ENCODE data around the gene DIPK1B. TPM values are rescaled to one million over a fixed set of nuclear protein-coding genes. Genes with fewer than 3 reads are reported as not detected.
A peak's percentile ranks its signal among the peaks of the same experiment; 100 is the strongest.

Gene DIPK1B
- total RNA-seq: 10 to 100 TPM in 2 of 4 donors, 1 to 10 TPM in 2; 7.1 to 13.5 (median 9.5) TPM

DNA sequence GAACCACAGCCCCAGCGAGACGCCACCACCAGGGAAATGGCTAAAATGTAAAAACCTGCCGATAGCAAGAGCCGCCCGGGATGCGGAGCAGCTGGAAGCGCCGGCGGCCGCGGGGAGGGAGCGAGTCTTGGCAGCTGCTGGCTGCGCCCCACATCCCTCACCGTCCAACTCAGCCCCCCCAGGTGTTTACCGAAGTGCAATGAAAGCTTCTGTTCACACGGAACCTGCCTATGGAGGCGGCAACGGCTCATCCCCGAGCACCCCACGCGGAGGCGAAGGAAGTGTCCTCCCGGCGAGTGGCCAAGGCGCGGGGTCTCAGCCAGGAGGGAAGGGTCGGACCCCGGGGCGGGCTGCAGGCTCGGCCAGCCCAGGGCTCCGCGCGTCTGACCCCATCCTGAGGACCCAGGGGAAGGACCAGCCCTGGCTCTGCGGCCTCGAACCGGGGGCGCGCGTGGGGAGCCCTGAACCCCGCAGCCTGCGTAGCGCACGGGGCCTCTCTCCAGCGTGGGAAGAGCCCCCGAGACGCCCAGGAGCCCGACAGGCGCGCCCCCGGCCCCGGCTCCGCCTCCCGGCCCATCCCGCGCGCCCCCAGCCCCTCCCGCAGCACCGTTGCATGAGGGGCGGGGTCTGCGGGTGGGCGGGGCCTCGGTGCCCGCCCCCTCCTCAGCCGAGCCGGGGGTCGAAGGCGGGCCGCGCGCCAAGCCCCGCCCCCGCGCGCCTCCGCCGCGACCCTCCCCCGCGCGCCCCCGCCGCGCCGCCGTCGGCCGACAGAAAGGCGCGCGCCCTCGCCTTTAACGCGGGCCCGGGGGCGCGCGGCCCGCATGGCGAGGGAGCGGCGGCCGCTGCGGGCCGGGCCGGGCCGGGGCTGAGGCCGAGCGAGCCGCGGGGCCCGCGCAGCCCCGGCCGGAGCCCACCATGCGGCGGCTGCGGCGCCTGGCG, at the start of gene DIPK1B:
TSS of gene DIPK1B (plus strand) at position 822 of the 939 bp plus-strand sequence. CDS start at position 916, 94 bp downstream.
- DNase-seq (ENCODE audit: low spot score in 2 of 2): no peak
- H3K4me3 ChIP-seq (ENCODE audit: low read depth, poor library complexity, severe bottlenecking): no peak within 1 kb of the TSS
- intact Hi-C loops (cut with DNase I; ENCODE audit: low total_unique reads): no loop called here
- 2% methylated on average over 45 to 53 of the region's 119 CpGs for WGBS, 2 donors
- TF ChIP-seq POLR2A (IDR thresholded peaks at IDR 0.05): no peak
- TF ChIP-seq, protein P1, sequence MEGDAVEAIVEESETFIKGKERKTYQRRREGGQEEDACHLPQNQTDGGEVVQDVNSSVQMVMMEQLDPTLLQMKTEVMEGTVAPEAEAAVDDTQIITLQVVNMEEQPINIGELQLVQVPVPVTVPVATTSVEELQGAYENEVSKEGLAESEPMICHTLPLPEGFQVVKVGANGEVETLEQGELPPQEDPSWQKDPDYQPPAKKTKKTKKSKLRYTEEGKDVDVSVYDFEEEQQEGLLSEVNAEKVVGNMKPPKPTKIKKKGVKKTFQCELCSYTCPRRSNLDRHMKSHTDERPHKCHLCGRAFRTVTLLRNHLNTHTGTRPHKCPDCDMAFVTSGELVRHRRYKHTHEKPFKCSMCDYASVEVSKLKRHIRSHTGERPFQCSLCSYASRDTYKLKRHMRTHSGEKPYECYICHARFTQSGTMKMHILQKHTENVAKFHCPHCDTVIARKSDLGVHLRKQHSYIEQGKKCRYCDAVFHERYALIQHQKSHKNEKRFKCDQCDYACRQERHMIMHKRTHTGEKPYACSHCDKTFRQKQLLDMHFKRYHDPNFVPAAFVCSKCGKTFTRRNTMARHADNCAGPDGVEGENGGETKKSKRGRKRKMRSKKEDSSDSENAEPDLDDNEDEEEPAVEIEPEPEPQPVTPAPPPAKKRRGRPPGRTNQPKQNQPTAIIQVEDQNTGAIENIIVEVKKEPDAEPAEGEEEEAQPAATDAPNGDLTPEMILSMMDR (IDR thresholded peaks at IDR 0.05): no peak

DNA sequence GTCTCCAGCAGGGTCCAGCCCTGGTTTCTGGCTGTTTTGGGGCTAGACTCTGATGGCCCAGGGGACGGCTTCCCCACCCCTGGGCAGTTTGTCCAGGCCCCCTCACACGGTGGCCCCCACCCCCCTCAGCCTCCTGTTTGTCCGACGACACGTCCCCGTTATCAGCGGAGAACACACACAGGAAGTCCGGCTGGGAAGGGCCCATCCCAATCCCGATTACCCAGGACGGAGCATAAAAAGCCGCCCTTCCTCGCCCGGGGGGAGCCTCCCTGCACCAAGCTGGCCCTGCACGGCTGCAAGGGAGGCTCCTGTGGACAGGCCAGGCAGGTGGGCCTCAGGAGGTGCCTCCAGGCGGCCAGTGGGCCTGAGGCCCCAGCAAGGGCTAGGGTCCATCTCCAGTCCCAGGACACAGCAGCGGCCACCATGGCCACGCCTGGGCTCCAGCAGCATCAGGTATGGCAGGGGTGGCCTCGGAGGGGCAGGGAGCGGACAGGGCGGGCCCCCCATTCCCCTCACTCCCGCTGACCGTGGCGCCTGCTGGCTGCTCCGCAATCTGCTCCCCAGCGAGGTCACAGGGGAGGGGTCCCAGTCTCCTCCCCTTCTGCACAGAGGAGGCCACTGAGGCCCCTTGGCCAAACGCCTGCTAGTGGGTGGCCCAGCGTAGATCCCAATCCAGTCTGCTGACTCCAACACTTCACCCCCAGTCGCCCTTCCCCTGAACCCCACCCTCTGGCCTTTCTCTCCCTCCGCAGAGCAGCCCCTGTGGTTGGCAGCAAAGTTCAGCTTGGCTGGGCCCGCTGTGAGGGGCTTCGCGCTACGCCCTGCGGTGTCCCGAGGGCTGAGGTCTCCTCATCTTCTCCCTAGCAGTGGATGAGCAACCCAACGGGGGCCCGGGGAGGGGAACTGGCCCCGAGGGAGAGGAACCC, 49.5 kb upstream of the DIPK1B start, which contains the start of gene EGFL7:
TSS of gene EGFL7 (plus strand) at position 261 of the 926 bp plus-strand sequence. CDS start 5,367 bp downstream, outside the sequence.
- TF ChIP-seq POLR2A (IDR thresholded peaks at IDR 0.05): no peak
- TF ChIP-seq, protein P1 (IDR thresholded peaks at IDR 0.05): no peak
- no peak for DNase-seq (ENCODE audit: low spot score in 2 of 2)
- intact Hi-C loops (cut with DNase I; ENCODE audit: low total_unique reads): no loop called here
- peak within 1 kb of the TSS; percentile 23 for H3K4me3 ChIP-seq (ENCODE audit: low read depth, poor library complexity, severe bottlenecking)
- WGBS, 2 donors: 71 to 83% methylated on average over 20 to 33 of the region's 38 CpGs

DNA sequence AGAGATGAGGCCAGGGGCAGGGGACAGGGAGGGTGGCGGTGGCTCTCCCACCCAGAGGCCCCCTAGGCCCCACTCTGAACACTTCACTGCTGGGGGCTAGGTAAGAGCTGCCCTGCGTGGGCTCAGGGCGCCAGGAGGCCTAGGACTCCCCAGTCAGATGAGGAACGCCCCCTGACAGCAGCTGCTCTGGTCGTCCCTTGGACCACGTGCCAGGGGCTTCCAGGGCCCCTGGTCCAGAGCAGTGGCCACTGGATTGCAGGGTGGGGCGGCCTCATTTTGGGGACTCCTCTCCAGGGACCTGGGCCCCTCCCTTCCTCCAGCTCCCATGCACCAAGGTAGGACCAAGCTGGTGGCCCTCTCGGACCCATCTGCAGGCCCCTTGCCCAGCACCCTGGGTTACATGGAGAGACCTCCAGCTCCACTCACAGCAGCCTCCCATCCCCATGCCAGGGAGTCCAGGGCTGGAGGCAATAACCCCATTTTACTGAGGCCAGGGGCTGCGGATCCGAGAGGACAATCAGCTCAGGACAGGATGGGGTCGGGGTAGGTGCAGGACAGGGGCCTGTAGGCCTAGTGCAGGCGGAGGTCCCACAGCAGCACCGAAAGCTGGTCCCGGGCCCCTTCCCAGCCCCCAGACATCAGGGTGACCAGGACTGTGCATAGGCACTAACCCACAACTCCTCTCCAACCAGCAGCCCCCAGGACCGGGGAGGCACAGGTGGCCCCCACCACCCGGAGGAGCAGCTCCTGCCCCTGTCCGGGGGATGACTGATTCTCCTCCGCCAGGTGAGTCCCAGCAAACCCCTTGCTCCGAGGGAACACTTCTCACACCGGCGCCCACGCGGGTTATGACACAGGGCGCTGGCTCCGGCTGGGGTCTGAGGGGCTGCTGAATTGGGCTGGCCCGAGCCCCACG, 48.1 kb upstream of the DIPK1B start:
- WGBS, 2 donors: 82 to 84% methylated on average over 18 to 20 of the region's 27 CpGs
- TF ChIP-seq, protein P1 (IDR thresholded peaks at IDR 0.05): no peak
- TF ChIP-seq POLR2A (IDR thresholded peaks at IDR 0.05): no peak
- no peak for DNase-seq (ENCODE audit: low spot score in 2 of 2)

DNA sequence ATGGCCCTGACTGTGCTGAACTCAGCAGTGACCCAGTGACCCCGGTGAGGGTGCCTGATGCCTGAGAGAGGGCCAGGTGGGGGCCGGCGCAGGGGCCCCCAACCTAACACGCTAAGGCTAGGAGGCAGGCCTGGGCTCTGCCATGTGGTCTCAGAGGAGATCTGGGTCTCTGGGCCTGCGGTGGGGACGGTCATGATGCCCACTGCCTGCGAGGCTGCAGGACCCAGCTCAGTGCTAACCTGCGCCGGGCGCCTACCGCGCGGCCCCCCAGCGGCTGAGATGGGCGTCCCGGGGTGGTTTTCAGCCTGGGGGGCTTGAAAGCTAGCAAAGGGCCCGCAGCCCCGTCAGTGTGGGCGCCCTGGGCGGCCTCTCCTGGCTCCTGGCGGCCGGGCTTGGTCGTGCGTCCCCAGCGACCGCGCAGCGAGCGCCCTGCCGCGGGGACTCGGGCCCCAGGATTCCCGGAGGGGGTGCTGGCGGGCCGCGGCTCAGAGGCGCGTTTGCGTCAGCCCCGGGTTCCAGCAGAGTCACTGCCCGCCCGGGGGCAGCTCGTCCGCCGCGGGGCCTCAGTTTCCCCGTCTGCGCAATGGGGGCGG, 47.2 kb upstream of the DIPK1B start:
- intact Hi-C loops (cut with DNase I; ENCODE audit: low total_unique reads): no loop called here
- 24 to 57% methylated on average over 1 to 32 of the region's 49 CpGs for WGBS, 2 donors
- peak overlapping the region; percentile 20 for H3K4me3 ChIP-seq (ENCODE audit: low read depth, poor library complexity, severe bottlenecking)
- DNase-seq (ENCODE audit: low spot score in 2 of 2): no peak
- TF ChIP-seq POLR2A (IDR thresholded peaks at IDR 0.05): no peak
- TF ChIP-seq, protein P1 (IDR thresholded peaks at IDR 0.05): no peak

More for the DNA sequence above, 48.1 kb upstream of the DIPK1B start:
- intact Hi-C loops (cut with DNase I; ENCODE audit: low total_unique reads): no loop called here
- H3K4me3 ChIP-seq (ENCODE audit: low read depth, poor library complexity, severe bottlenecking): peak overlapping the region; percentile 23
